H1 (cell line): ENCODE measurements around the gene SCYL1. TPM values are rescaled to one million over a fixed set of nuclear protein-coding genes. Genes with fewer than 3 reads are reported as not detected.

Source experiments
- CTCF ChIA-PET: fragments of 300-600 bp; sonication (Branson Sonifier 250); formaldehyde crosslinking; loops from one replicate; lab custom pipeline; 2021; ENCODE audit not compliant: partially characterized antibody; lab: Charles Lee
- POLR2A ChIA-PET: fragments of 300-600 bp; sonication (Branson Sonifier 250); formaldehyde crosslinking; loops from one replicate; lab custom pipeline; 2021; ENCODE audit warnings: inconsistent platforms; ENCODE audit not compliant: partially characterized antibody; lab: Charles Lee
- DNase-seq, 2 experiments: peaks; one replicate each; pipeline versions ENCODE4 v3.0.0 to v3.0.0-alpha.2; 2010 to 2022; ENCODE audit warnings: low spot score in 2 of 2, low read depth in 1 of 2, mixed read lengths in 1 of 2
- FAIRE-seq: peaks from 2 replicates; lab custom pipeline; 2011; peaks lifted over from hg19 to GRCh38; lab: Jason Lieb, UNC
- H2AFZ ChIP-seq: 2 replicates; pipeline ENCODE4 v1.8.1; 2012; ENCODE audit warnings: low read length, inconsistent platforms
- H2AK5ac ChIP-seq: 2 replicates; pipeline ENCODE4 v1.6.1; 2013; ENCODE audit warnings: low read depth, low read length
- H2BK120ac ChIP-seq: replicated peaks from 2 replicates; pipeline ENCODE3; 2013; ENCODE audit warnings: low read depth, low read length, inconsistent platforms
- H2BK12ac ChIP-seq: 2 replicates; pipeline ENCODE4 v1.6.1; 2013; ENCODE audit warnings: low read depth, low read length
- H2BK15ac ChIP-seq: 2 replicates; pipeline ENCODE4 v1.6.1; 2013; ENCODE audit warnings: low read length
- H2BK20ac ChIP-seq: 2 replicates; pipeline ENCODE4 v1.6.1; 2013; ENCODE audit warnings: low read length
- H2BK5ac ChIP-seq: 2 replicates; pipeline ENCODE4 v1.6.1; 2013; ENCODE audit warnings: low read depth, low read length
- H3K14ac ChIP-seq: 2 replicates; pipeline ENCODE4 v1.6.1; 2013; ENCODE audit warnings: inconsistent platforms; ENCODE audit not compliant: insufficient read length
- H3K18ac ChIP-seq: 2 replicates; pipeline ENCODE4 v1.6.1; 2013; ENCODE audit warnings: low read length; ENCODE audit errors: extremely low read depth
- H3K23ac ChIP-seq: 2 replicates; pipeline ENCODE4 v1.6.1; 2013; ENCODE audit warnings: inconsistent platforms; ENCODE audit not compliant: insufficient read length
- H3K23me2 ChIP-seq: 2 replicates; pipeline ENCODE4 v1.6.1; 2013; ENCODE audit warnings: low read depth, low read length
- H3K27ac ChIP-seq: 2 replicates; pipeline ENCODE4 v1.6.1; 2011; ENCODE audit warnings: low read depth, low read length, inconsistent platforms
- H3K27me3 ChIP-seq, 4 experiments: replicated peaks in 1 of 4; 1 replicate in 1 of 4; 2 replicates in 3 of 4; pipeline versions ENCODE4 v1.6.1 to v1.8.1; 2011 to 2013; ENCODE audit warnings: low read length in 3 of 4, mild to moderate bottlenecking in 3 of 4, inconsistent platforms in 2 of 4, mixed read lengths in 2 of 4, moderate library complexity in 1 of 4; ENCODE audit not compliant: control insufficient read depth in 3 of 4, insufficient read depth in 3 of 4; ENCODE audit errors: extremely low read depth in 1 of 4
- H3K36me3 ChIP-seq, 4 experiments: 2 replicates each; pipeline versions ENCODE4 v1.6.1 to v1.8.1; 2011 to 2013; ENCODE audit warnings: mild to moderate bottlenecking in 4 of 4, low read length in 3 of 4, moderate library complexity in 2 of 4, control low read depth in 1 of 4, inconsistent platforms in 1 of 4; ENCODE audit not compliant: insufficient read depth in 4 of 4, control insufficient read depth in 2 of 4
- H3K4ac ChIP-seq: replicated peaks from 2 replicates; pipeline ENCODE3; 2013; ENCODE audit warnings: low read length, low read depth, mixed read lengths, inconsistent platforms; ENCODE audit not compliant: insufficient read length
- H3K4me1 ChIP-seq, 4 experiments: replicated peaks in 1 of 4; 1 replicate in 1 of 4; 2 replicates in 3 of 4; pipeline versions ENCODE4 v1.6.1 to v1.8.1; 2011 to 2013; ENCODE audit warnings: low read length in 3 of 4, inconsistent platforms in 2 of 4, mixed read lengths in 1 of 4; ENCODE audit not compliant: insufficient read depth in 4 of 4, control insufficient read depth in 3 of 4
- H3K4me2 ChIP-seq, 2 experiments: 2 replicates each; pipeline versions ENCODE4 v1.6.1 to v1.8.1; 2011 to 2013; ENCODE audit warnings: low read depth in 2 of 2, low read length in 2 of 2, control low read depth in 1 of 2, inconsistent platforms in 1 of 2, mild to moderate bottlenecking in 1 of 2; ENCODE audit not compliant: insufficient read depth in 1 of 2
- H3K4me3 ChIP-seq, 4 experiments: fragments of 200-600, 300-600 bp in 1 of 4; sonication (generic), shearing (Covaris generic), sonication (Bioruptor Twin) in 1 of 4; 2 replicates each; pipeline versions ENCODE4 v1.5.1 to v1.8.1; 2011 to 2016; ENCODE audit warnings: low read length in 4 of 4, low read depth in 3 of 4, control low read depth in 2 of 4, inconsistent platforms in 2 of 4, mild to moderate bottlenecking in 2 of 4, mixed read lengths in 1 of 4, moderate library complexity in 1 of 4; ENCODE audit not compliant: insufficient read depth in 2 of 4; ENCODE audit errors: extremely low read depth in 1 of 4
- H3K56ac ChIP-seq: replicated peaks from 2 replicates; pipeline ENCODE3; 2013; ENCODE audit warnings: low read depth, mild to moderate bottlenecking, mixed read lengths, low read length, inconsistent platforms; ENCODE audit not compliant: insufficient read length
- H3K79me1 ChIP-seq: 2 replicates; pipeline ENCODE4 v1.6.1; 2013; ENCODE audit warnings: low read depth, low read length, control low read depth
- H3K79me2 ChIP-seq, 2 experiments: 2 replicates each; pipeline versions ENCODE4 v1.6.1 to v1.8.1; 2012 to 2013; ENCODE audit warnings: low read length in 2 of 2, mild to moderate bottlenecking in 2 of 2, inconsistent platforms in 1 of 2; ENCODE audit not compliant: insufficient read depth in 2 of 2, control insufficient read depth in 1 of 2
- H3K9ac ChIP-seq, 4 experiments: replicated peaks in 1 of 4; 1 replicate in 1 of 4; 2 replicates in 3 of 4; pipeline versions ENCODE4 v1.6.1 to v1.8.1; 2011 to 2013; ENCODE audit warnings: low read depth in 3 of 4, low read length in 3 of 4, control low read depth in 2 of 4, mild to moderate bottlenecking in 2 of 4, moderate library complexity in 2 of 4, inconsistent platforms in 1 of 4; ENCODE audit errors: extremely low read depth in 1 of 4
- H3K9me3 ChIP-seq, 2 experiments: 2 replicates each; pipeline versions ENCODE4 v1.6.1 to v1.8.1; 2012 to 2013; ENCODE audit warnings: mild to moderate bottlenecking in 2 of 2, moderate library complexity in 2 of 2, control low read depth in 1 of 2, inconsistent platforms in 1 of 2, low read depth in 1 of 2, low read length in 1 of 2, mixed read lengths in 1 of 2; ENCODE audit not compliant: insufficient read depth in 2 of 2
- H4K20me1 ChIP-seq, 2 experiments: replicated peaks in 1 of 2; 2 replicates each; pipeline versions ENCODE3 to v1.8.1; 2011 to 2013; ENCODE audit warnings: inconsistent platforms in 2 of 2, low read length in 2 of 2, mild to moderate bottlenecking in 1 of 2; ENCODE audit not compliant: insufficient read depth in 2 of 2, control insufficient read depth in 1 of 2
- H4K5ac ChIP-seq: 2 replicates; pipeline ENCODE4 v1.6.1; 2013; ENCODE audit warnings: low read length, low read depth, mixed read lengths, inconsistent platforms; ENCODE audit not compliant: insufficient read length
- H4K8ac ChIP-seq: 2 replicates; pipeline ENCODE4 v1.8.0; 2013; ENCODE audit warnings: mild to moderate bottlenecking, moderate library complexity, low read length, inconsistent platforms; ENCODE audit not compliant: insufficient read depth; ENCODE audit errors: extremely low read depth
- H4K91ac ChIP-seq: replicated peaks from 2 replicates; pipeline ENCODE3; 2013; ENCODE audit warnings: low read length, mixed read lengths, inconsistent platforms; ENCODE audit not compliant: insufficient read length
- whole genome bisulfite sequencing, 2 experiments: shearing (Covaris generic) in 1 of 2; methylation state at CpG; one replicate each; pipeline versions ENCODE4 v1.1.6 to v1.1.7; 2013 to 2015; ENCODE audit warnings: low lambda C conversion rate in 2 of 2, mixed read lengths in 2 of 2, inconsistent platforms in 1 of 2, low coverage in 1 of 2, missing lambda C conversion rate in 1 of 2; ENCODE audit not compliant: insufficient replicate concordance in 2 of 2, insufficient coverage in 1 of 2, insufficient read length in 1 of 2; ENCODE audit errors: extremely low coverage in 1 of 2, missing lambda C conversion rate in 1 of 2; 5-methylcytosine and 5-hydroxymethylcytosine counted together
- polyA plus RNA-seq, 7 experiments: library from polyadenylated mRNA; depleted of rRNA in 3 of 7; stranded (reverse) in 5 of 7; unstranded in 2 of 7; fragments of >200 nt in 5 of 7; fragments of 200-250 nt in 2 of 7; gene quantifications; 1 replicate in 5 of 7; 2 replicates in 1 of 7; 4 replicates in 1 of 7; pipeline versions ENCODE4 v1.2.1 to v1.2.3, GENCODE V29; 2011 to 2013; ENCODE audit warnings: missing spikeins in 2 of 7, mixed read lengths in 2 of 7
- total RNA-seq: library from RNA; stranded (reverse); fragmentation: NEBNext Ultra II Directional; extraction: Animal tissue kit (Norgen Biotek cat#: 25700); gene quantifications from 2 replicates; pipeline ENCODE4 v1.2.1, GENCODE V29; 2021

Gene SCYL1
- total and polyA plus RNA-seq, 2 of the 8 experiments (the other 6 are each of a cell fraction or from before 2014, with no cell fraction given), result 59.8 to 77.7 TPM

DNA sequence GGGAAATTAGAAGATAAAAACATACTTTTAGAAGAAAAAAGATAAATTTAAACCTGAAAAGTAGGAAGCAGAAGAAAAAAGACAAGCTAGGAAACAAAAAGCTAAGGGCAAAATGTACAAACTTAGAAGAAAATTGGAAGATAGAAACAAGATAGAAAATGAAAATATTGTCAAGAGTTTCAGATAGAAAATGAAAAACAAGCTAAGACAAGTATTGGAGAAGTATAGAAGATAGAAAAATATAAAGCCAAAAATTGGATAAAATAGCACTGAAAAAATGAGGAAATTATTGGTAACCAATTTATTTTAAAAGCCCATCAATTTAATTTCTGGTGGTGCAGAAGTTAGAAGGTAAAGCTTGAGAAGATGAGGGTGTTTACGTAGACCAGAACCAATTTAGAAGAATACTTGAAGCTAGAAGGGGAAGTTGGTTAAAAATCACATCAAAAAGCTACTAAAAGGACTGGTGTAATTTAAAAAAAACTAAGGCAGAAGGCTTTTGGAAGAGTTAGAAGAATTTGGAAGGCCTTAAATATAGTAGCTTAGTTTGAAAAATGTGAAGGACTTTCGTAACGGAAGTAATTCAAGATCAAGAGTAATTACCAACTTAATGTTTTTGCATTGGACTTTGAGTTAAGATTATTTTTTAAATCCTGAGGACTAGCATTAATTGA lies 25.0 kb upstream of the SCYL1 start:
- no peak overlapping the region for H2AFZ ChIP-seq
- H3K56ac ChIP-seq, result no peak overlapping the region
- WGBS, 2 experiments, result 4% methylated on average over 3 of the region's 3 CpGs; no CpG with 5 or more reads in 1 of the 2 experiments
- H3K4me2 ChIP-seq, result peak overlapping the region; percentile 75 to 90
- FAIRE-seq, result no peak
- H3K23me2 ChIP-seq, result peaks cover 15% of the 10 kb centered on the region
- H3K36me3 ChIP-seq, result peaks cover 29 to 50% (median 37%) of the 10 kb centered on the region in 4 experiments
- H4K91ac ChIP-seq, result no peak overlapping the region
- H2BK5ac ChIP-seq, result no peak overlapping the region; the same call in 1 of the 2 replicates
- H3K27ac ChIP-seq, result peak overlapping the region; percentile 99
- peaks cover 5 to 12% (median 7%) of the 10 kb centered on the region in 4 experiments; a peak in 6 of 7 replicates for H3K4me1 ChIP-seq
- no peak overlapping the region for H3K18ac ChIP-seq
- POLR2A ChIA-PET, result interaction anchor here (0.7 to 29.8 kb wide), 37 partner anchors 4 to 356 kb away, joined by 3 to 1569 read pairs (median 6); partner anchors contain the start of genes DPF2, FAM89B, FRMD8 and KCNK7
- no peak overlapping the region for H2BK20ac ChIP-seq
- H3K9ac ChIP-seq, result peak overlapping the region; percentile 95 to 99 (median 96)
- peaks cover 33 to 43% of the 10 kb centered on the region in 2 experiments for H4K20me1 ChIP-seq
- no peak overlapping the region for H3K4ac ChIP-seq
- H3K27me3 ChIP-seq, result no peaks in the 10 kb centered on the region
- H3K79me2 ChIP-seq, result peaks cover 45 to 79% of the 10 kb centered on the region in 2 experiments
- no peak overlapping the region for H2BK12ac ChIP-seq
- H2BK120ac ChIP-seq, result no peak overlapping the region
- no peak overlapping the region for H4K5ac ChIP-seq
- H3K9me3 ChIP-seq, result no peaks in the 10 kb centered on the region
- DNase-seq, result no peak
- H3K4me3 ChIP-seq, result peak overlapping the region; percentile 93 to 100 (median 98)
- no peaks in the 10 kb centered on the region for H3K79me1 ChIP-seq
- H2BK15ac ChIP-seq, result no peak overlapping the region
- no peak overlapping the region for H4K8ac ChIP-seq
- CTCF ChIA-PET, result interaction anchor here (1.2 to 29.0 kb wide), 8 partner anchors 7 to 184 kb away, joined by 3 to 809 read pairs (median 12); partner anchors contain the start of gene ZNRD2
- H3K23ac ChIP-seq, result no peak overlapping the region
- no peak overlapping the region for H2AK5ac ChIP-seq
- no peak overlapping the region for H3K14ac ChIP-seq
